ENCODE results near the gene AKAP1.

The AKAP1 gene, protein sequence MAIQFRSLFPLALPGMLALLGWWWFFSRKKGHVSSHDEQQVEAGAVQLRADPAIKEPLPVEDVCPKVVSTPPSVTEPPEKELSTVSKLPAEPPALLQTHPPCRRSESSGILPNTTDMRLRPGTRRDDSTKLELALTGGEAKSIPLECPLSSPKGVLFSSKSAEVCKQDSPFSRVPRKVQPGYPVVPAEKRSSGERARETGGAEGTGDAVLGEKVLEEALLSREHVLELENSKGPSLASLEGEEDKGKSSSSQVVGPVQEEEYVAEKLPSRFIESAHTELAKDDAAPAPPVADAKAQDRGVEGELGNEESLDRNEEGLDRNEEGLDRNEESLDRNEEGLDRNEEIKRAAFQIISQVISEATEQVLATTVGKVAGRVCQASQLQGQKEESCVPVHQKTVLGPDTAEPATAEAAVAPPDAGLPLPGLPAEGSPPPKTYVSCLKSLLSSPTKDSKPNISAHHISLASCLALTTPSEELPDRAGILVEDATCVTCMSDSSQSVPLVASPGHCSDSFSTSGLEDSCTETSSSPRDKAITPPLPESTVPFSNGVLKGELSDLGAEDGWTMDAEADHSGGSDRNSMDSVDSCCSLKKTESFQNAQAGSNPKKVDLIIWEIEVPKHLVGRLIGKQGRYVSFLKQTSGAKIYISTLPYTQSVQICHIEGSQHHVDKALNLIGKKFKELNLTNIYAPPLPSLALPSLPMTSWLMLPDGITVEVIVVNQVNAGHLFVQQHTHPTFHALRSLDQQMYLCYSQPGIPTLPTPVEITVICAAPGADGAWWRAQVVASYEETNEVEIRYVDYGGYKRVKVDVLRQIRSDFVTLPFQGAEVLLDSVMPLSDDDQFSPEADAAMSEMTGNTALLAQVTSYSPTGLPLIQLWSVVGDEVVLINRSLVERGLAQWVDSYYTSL

DNA sequence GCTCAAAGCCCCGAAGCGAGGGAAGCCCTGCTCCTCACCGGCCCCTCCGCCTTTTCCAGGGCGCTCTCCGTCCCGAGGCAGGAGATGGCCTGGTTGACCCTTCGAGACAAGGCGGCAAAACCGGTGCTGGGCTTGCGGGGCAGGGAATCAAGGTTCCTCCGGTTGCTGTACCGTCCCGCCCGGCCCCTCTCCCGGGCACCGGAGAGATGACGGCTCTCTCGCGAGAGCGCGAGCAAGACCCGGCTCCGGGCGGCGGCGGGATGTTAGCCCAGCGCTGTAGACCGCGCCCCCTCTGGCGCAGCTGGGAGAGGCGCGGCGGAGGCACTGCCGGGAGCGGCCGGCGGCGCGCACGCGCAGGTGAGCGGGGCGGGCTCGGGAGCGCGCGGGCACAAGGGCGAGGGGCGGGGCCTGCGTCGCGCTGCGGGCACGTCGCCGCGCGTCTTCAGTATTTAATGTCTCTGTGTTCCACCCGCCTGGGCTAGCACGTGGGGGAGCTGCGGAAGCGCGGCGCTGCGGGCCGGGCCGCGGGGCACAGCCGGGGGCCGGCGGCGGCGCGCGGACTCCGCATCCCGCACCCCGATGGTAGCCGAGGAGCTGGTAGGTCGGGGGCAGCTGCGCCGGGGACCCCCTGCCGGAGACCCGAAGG lies at the start of gene AKAP1:
Gene AKAP1 (plus strand): TSS at position 445 of the 646 bp plus-strand sequence. CDS start 20,219 bp downstream, outside the sequence.
- peak; percentile 91 for DNase-seq (ENCODE audit: low read depth)

DNA sequence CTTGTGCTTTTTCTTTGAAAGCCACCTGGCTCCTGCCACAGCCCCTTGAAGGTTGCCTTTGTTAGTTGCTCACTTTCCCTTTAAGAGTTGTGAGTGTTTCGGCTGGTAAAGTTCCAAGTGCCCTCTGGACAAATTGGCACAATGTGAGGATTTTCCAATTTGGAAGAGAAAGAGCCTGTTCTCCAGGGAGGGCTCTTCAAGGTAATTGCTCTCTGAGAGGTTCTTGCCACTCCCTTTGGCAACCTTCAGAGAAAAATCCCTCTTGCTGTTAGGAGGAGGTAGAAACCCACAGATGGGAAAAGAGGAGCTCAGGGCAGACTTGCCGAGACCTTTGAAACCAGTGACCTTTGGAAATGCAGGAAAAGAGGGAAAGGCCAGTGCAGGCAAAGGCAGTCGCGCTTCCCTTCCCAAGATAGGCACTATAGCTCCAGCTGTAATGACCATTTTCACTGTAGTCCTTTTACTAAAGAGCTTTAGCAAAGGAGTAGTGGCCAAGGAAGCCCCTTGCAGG lies 49.0 kb upstream of the AKAP1 start:
- no peak for DNase-seq (ENCODE audit: low read depth)

DNA sequence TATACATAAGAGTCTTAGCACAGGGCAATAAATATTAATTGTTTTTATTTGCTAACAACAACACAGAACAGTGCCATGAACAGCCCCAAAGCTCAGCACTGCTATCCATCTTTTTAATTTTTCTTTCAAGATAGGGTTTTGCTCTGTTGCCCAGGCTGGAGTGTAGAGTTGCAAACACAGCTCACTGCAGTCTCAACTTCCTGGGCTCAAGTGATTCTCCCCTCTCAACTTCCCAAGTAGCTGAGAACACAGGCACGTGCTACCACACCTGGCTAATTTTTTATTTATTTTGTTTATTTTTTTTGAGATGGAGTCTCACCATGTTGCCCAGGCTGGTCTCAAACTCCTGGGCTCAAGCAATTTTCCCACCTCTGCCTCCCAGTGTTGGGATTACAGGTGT lies 47.6 kb upstream of the AKAP1 start:
- DNase-seq (ENCODE audit: low read depth): no peak

DNA sequence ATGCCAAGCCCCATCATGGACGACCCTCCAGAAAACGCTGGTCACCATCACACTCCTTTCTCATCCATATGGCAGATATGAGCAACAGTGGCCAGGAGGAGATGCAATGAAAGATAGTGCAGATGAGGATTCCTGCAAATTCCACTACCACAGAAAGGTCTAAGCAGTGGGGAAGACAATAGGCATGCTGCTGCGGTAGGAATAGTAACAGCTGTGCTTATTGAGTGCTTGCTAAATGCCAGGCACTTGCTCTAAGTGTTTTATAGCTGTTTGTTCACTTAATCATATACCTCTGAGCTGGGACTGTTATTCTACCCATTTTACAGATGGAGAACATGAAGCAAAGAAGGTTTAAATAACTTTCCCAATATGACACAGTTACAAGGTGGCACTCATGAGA lies 46.6 kb upstream of the AKAP1 start:
- DNase-seq (ENCODE audit: low read depth): no peak

DNA sequence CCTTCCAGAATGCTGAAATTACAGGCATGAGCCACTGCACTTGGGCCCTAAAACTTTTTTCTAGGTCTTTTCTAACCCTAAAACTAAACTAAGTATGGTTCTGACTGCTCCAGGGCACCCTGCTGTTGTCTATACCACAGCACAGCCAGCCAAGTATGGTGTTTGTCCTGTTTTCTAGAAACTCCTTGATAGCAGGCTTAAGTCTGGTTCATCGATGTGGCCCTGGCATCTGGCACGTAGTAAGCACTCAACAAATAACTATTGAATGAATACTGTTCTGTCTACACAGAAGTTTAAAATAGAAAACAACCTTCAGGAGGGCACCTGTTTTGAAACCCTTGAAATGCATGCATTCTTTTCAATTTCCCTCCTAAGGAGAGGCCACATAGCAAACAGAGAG lies 44.5 kb upstream of the AKAP1 start:
- DNase-seq (ENCODE audit: low read depth): no peak

DNA sequence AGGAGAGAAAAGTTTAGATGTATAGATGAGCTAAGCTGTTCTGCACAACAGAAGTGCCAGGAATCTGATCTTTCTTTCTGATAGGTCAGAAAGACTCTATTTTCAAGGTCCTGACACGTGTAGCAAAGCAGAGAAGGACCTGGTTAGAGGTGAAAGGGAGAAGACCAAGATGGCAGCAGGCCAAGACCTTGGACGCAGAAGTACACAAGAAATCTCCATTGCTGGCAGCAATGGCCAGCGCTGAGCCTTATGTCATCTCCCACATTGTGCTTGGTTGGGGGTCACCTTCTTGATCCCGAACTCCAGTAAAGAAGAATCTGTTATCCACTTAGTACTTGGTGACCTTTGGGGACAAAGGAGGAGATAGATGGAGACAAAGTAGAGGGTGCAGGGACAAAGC lies 41.8 kb upstream of the AKAP1 start:
- no peak for DNase-seq (ENCODE audit: low read depth)

DNA sequence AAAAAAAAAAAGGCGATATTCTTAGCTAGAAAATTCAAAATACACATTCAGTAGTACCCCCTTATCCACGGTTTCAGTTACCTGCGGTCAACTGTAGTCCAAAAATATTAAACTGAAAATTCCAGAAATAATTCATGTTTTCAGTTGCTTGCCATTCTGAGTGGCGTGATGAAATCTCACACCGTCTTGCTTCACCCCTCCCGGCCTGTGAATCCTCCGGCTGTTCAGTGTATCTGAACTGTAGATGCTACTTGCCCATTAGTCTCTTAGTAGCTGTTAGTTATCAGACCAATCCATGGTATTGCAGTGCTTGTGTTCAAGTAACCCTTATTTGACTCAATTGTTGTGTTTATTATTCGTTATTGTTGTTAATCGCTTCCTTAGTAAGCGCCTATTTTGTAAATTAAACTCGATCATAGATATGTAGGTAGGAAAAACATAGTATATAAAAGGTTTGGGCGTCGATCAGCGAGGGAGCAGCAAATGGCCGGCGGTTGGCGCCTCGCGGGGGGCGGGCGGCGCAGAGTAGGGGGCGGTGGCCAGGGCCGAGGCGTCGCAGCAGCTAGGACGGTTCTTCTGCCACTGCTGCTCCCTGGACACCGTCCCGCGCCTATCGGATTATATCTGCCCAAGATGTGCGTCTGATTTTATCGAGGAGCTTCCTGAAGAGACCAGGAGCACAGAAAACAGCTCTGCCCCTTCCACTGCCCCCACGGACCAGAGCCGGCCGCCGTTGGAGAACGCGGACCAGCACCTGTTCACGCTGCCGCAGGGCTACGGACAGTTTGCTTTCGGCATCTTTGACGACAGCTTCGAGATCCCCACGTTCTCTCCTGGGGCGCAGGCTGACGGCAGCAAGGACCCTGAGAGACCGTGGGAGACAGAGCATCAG lies 39.8 kb upstream of the AKAP1 start:
- DNase-seq (ENCODE audit: low read depth): no peak

DNA sequence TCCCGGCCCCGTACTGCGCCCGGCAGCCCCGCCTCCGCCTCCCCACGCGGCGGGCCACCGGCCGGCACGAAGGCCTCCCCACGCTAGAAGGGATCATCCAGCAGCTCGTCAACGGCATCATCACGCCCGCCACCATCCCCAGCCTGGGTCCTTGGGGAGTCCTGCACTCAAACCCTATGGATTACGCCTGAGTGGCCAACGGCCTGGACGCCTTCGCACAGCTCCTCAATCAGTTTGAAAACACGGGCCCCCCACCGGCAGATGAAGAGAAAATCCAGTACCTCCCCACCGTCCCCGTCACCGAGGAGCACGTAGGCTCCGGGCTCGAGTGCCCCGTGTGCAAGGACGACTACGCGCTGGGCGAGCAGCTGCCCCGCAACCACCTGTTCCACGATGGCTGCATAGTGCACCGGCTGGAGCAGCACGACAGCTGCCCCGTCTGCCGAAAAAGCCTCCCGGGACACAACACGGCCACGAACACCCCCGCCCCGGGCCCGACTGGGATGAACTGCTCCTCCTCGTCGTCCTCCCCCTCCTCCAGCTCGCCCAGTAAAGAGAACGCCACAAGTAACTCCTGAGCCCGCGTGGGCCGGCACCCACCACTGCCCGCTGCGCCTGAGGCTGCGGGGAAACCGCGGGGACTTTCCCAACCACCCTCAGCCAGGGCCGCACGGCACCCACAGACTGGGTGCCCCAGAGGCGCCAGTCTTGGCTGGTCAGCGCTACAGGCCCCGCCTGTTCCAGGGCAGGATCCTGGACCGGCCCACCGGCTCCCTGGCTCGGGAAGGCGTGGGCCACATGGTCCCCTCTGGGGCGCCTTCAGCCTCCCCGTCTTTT lies 39.0 kb upstream of the AKAP1 start:
- DNase-seq (ENCODE audit: low read depth): no peak

DNA sequence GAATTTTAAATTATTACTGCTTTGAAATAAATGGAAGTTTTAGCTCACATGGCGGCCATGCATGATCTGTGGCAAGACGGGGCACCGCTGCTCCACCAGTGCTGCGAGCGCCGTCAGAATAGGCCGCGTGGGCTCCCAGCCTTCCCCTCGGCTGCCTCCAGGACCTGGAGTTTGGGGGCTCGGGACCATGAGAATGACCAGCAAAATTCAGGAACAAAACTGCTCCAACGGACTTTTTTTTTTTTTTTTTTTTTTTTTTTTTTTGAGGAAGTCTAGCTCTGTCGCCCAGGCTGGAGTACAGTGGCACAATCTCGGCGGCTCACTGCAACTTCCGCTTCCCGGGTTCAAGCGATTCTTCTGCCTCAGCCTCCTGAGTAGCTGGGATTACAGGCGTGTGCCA lies 38.3 kb upstream of the AKAP1 start:
- DNase-seq (ENCODE audit: low read depth): no peak

DNA sequence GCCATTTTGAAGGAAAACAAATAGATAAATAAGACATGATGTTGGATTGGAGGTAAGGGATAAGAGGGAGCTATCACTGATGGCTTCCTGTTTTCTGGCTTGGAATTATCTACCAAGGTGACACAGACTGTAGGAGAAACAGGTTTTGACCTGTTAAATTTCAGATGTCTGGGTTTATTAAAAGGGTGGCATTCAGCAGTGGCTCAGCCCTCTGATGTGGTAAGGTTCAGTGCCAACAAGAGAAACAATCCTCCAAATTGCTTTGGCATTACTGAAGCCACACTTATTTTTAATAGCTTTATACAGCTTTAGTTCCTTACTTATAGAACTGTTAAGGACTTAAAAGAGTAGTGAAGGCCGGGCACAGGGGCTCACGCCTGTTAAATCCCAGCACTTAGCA lies 37.0 kb upstream of the AKAP1 start:
- DNase-seq (ENCODE audit: low read depth): no peak

DNA sequence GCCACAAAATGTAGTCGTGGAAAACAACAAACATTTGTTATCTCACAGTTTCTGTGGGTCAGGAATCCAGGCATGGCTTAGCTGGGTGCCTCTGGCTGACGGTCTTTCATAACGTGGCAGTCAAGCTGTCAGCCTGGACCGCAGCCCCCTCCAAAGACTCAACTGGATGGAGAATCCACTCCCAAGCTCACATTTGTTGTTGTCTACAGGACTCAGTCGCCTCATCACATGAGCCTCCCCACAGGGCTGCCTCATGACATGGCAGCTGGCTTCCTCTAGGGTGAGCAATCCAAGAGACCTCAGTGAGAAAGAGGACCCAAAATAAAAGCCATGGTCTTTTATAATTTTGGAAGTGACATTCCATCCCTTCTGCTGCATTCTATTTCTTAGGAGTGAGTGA lies 34.7 kb upstream of the AKAP1 start:
- DNase-seq (ENCODE audit: low read depth): no peak

DNA sequence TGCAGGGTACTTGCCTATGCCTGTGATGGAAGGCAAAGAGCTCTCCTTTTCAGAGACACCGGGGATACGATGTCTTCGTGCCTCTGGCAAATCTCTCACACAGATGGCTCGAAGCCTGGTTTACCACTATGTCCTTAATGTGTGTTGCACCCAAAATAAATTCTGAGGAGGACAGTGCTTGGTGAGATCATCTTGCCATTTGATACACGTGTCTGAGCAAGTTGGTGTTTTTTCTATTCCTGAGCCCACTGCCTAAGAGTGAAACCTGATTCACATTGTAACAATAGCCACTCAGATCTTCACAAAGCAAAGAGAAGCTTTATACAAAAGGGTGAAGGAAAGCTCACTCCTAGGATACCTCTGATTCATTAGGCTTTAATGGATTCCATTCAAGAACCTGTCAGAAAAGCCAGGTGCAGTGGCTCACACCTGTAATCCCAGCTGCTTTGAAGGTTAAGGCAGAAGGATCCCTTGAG lies 33.1 kb upstream of the AKAP1 start:
- DNase-seq (ENCODE audit: low read depth): no peak

DNA sequence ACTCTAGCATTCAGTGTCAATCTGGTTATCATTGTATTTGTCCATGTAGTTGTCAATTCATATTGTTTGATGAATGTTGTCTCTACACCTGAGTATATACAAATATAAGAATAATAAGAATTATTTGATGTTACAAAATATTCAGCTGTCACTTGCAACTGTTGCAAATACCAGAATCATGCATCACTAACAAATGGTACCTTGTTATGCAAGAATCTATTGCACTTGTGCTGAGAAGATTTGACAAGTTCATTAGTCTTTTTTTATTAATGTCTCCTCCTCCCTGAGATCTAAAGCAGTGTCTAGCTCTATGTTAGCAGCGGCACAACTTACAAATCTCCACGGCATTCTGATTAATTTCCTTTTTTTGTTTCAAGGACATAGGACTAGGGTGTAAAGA lies 22.2 kb upstream of the AKAP1 start:
- DNase-seq (ENCODE audit: low read depth): no peak

DNA sequence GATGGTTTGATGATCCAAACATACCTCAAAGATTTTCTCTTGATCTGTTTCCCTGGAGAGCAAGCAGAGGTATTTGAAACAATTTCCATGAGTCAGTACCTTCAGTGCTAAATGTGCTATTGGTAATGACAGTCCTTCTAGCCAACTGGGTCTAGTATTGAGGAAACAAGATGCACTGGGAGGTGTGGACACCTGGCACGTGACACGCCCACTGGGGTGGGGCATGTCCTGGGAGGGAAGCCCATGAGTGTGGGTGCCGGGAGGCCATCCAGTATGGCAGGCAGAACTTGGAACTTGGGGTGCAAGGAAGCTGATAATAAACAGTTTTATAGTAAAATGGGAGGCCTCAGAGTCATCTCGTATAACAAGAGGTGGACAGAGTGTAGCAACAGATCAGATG lies 17.9 kb upstream of the AKAP1 start:
- DNase-seq (ENCODE audit: low read depth): no peak

DNA sequence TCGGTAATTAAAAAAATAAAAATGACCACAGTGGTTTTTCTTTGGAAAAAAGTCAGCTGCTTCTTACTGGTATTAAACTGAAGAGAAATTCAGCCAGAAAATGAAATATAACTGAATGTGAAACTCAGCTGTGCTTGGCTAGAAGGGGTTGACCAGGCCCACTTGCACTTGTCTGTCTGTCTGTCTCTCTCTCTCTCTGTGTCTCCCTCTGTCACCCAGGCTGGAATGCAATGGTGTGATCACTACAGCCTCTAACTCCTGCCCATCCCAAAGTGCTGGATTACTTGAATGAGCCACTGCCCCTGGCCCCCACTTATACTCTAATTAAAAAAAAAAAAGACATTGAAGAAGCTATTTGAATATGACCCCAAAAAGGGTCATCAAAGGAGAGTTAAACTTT lies 17.3 kb upstream of the AKAP1 start:
- no peak for DNase-seq (ENCODE audit: low read depth)

DNA sequence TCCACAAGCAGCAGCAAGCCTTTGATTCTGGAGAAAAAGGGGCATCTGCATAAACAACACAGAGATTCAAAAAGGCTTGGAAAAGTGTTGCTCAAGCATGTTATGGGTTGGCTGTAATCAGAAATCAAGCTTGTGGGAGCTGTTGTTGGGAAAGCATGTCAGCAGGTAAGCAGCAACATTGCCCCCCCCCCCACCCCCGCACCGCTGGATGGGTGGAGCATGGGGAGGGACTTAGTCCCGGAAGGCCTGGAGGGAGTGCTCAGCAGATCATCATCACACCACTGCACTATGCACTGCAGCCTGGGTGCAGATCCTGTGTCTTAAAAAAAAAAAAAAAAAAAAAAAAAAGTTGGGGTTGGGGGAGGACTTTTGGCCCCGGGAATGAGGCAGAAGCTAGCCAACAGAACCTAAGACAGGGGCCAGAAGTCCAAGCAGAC lies 16.8 kb upstream of the AKAP1 start:
- DNase-seq (ENCODE audit: low read depth): no peak

DNA sequence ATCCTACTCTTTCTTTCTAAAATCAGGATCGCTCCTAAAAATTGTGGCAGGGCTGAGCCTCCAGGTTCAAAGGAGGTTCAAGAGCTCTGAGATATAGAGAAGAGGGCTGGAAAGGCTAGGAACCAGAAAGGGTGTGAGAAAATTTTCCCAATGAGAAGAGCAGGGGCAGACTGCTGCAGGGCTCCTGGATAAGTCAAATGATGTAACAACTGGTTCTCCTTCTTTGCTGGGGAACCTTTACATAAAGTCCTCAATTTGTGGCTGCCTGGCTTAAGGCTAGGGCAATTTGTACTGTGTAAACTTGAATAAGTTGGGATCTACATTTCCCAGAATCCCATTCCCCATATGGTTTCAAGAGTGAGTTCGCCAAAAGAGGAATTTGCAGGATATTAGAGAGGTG lies 16.3 kb upstream of the AKAP1 start:
- DNase-seq (ENCODE audit: low read depth): no peak

DNA sequence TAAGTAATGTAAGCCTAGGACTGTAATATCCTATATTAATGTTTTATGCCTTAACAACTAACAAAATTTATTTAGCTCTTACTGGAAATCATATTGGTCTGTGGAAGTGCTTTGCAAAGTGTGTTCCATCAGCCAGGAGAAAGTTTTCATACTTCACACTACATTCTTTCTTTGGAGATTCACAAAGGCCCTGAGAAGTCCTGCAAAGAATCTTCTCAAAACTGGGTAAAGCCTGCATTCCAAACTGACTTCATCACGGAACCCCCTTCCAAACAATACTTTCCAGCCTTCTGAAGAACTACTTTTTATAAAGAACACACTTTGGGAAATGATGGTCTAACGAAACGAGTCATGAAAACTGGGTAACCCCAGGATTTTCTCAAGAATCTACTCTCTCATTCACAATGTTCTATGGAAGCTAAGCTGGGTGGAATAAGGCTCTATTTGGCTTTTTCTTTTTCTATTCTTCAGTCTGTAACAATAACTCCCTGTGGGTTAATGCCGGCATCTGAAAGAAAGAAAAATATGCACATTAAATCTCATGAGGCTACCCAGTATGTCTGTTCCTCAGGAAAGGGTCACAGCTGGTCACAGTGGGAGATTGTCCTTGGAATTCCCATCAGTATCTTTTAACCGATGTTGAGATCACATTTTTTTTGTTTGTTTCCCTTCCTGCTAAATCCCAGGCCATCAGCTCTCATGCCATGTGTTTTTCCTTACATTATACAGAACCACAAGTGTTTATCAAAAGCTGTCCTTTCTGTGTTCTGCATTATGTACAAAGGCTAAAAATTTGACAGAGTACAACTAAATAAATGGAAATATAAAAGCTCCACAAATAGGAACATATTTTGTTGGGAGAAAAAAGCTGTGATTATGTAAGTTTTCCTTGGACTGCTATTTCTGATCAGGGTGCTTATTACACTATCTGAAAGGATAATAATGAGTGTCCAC lies 12.8 kb upstream of the AKAP1 start:
- no peak for DNase-seq (ENCODE audit: low read depth)

DNA sequence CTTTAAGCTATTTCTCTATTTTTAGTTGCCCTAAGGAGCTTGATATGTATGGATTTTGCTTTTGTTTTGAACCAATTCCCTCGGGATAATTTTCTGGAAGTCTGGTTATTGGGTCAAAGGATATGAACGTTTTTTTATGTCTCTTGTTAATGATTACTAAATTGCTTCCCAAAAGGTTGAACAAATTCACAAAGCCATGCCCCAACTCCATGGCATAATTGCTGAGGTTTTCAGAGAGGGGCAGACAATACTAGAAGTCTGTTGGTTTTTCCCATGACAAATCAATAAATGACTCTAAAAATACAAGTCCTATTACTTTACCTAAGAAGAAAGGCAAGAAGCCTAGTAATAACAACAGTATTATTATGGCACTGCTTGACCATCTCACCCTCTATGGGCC lies 11.4 kb upstream of the AKAP1 start:
- no peak for DNase-seq (ENCODE audit: low read depth)

Data from stromal cell of bone marrow (primary cell).